Endothelial cell of umbilical vein (primary cell): ENCODE data around the gene ABCC1. TPM values are rescaled to one million over a fixed set of nuclear protein-coding genes. Genes with fewer than 3 reads are reported as not detected.

Source experiments
- BruUV-seq: library from RNA; stranded (reverse); fragments of 400-500 nt; replicated peaks from 2 replicates; lab custom pipeline; 2021; lab: Mats Ljungman, UMichigan
- CTCF ChIA-PET: fragments of 300-600, 350-600 bp; sonication (Branson Sonifier 250); formaldehyde crosslinking; loops from one replicate; lab custom pipeline; 2021; ENCODE audit warnings: antibody characterized with exemption, inconsistent platforms; lab: Charles Lee
- POLR2A ChIA-PET: fragments of 300-600, 350-600 bp; sonication (Branson Sonifier 250); formaldehyde crosslinking; loops from one replicate; lab custom pipeline; 2021; ENCODE audit warnings: antibody characterized with exemption, inconsistent platforms; lab: Charles Lee
- DNase-seq: peaks from one replicate; pipeline ENCODE4 v3.0.0-alpha.2; 2011; ENCODE audit warnings: low read depth, low spot score
- FAIRE-seq: peaks from 2 replicates; lab custom pipeline; 2011; peaks lifted over from hg19 to GRCh38; lab: Jason Lieb, UNC
- H2AFZ ChIP-seq: 2 replicates; pipeline ENCODE4 v1.6.0; 2012; ENCODE audit warnings: low read depth, low read length, control low read depth, inconsistent platforms
- H3K27ac ChIP-seq: 2 replicates; pipeline ENCODE4 v1.5.1; 2011; ENCODE audit warnings: low read depth, mild to moderate bottlenecking, control low read depth, low read length, moderate library complexity; ENCODE audit not compliant: insufficient read depth
- H3K27me3 ChIP-seq, 2 experiments: 2 replicates each; pipeline versions ENCODE4 v1.6.0 to v1.6.1; 2011; ENCODE audit warnings: low read length in 2 of 2, mixed read lengths in 1 of 2; ENCODE audit not compliant: control insufficient read depth in 2 of 2, insufficient read depth in 2 of 2
- H3K36me3 ChIP-seq, 2 experiments: 2 replicates in 1 of 2; 3 replicates in 1 of 2; pipeline ENCODE4 v1.5.1; 2011; ENCODE audit warnings: low read length in 2 of 2, mild to moderate bottlenecking in 1 of 2, moderate library complexity in 1 of 2; ENCODE audit not compliant: control insufficient read depth in 2 of 2, insufficient read depth in 2 of 2; ENCODE audit errors: extremely low read depth in 1 of 2
- H3K4me1 ChIP-seq: 3 replicates; pipeline ENCODE4 v1.5.1; 2011; ENCODE audit warnings: mild to moderate bottlenecking, low read length; ENCODE audit not compliant: control insufficient read depth, insufficient read depth; ENCODE audit errors: extremely low read depth
- H3K4me2 ChIP-seq: 2 replicates; pipeline ENCODE4 v1.6.1; 2011; ENCODE audit warnings: low read length, control low read depth, mixed read lengths; ENCODE audit not compliant: insufficient read depth
- H3K4me3 ChIP-seq, 3 experiments: fragments of 200-600 bp in 1 of 3; sonication (generic), shearing (Covaris generic) in 1 of 3; replicated peaks in 1 of 3; 2 replicates each; pipeline ENCODE4 v1.5.1; 2011 to 2016; ENCODE audit warnings: control low read depth in 3 of 3, low read length in 3 of 3, mild to moderate bottlenecking in 2 of 3, inconsistent platforms in 1 of 3, low read depth in 1 of 3, moderate library complexity in 1 of 3; ENCODE audit not compliant: insufficient read depth in 1 of 3
- H3K79me2 ChIP-seq: 2 replicates; pipeline ENCODE4 v1.6.0; 2012; ENCODE audit warnings: low read length, inconsistent platforms; ENCODE audit not compliant: control insufficient read depth, insufficient read depth
- H3K9ac ChIP-seq: replicated peaks from 2 replicates; pipeline ENCODE3; 2011; ENCODE audit warnings: low read length, control low read depth; ENCODE audit not compliant: insufficient read depth; ENCODE audit errors: extremely low read depth
- H3K9me1 ChIP-seq: replicated peaks from 3 replicates; pipeline ENCODE4 v1.6.0; 2011; ENCODE audit warnings: mild to moderate bottlenecking, low read length; ENCODE audit not compliant: control insufficient read depth, insufficient read depth; ENCODE audit errors: extremely low read depth
- H3K9me3 ChIP-seq: replicated peaks from 2 replicates; pipeline ENCODE4 v1.5.1; 2012; ENCODE audit warnings: low read length, inconsistent platforms; ENCODE audit not compliant: control insufficient read depth, insufficient read depth
- H4K20me1 ChIP-seq: replicated peaks from 2 replicates; pipeline ENCODE3; 2011; ENCODE audit warnings: mild to moderate bottlenecking, low read length; ENCODE audit not compliant: control insufficient read depth, insufficient read depth; ENCODE audit errors: extremely low read depth
- EZH2 ChIP-seq: IDR thresholded peaks from 2 replicates; pipeline ENCODE4 v1.6.1; 2012; ENCODE audit warnings: borderline replicate concordance, low read depth, mild to moderate bottlenecking, moderate library complexity, low read length, inconsistent platforms; ENCODE audit not compliant: severe bottlenecking
- FOS ChIP-seq: IDR thresholded peaks from 2 replicates; pipeline ENCODE4 v1.6.1; 2011; ENCODE audit warnings: mild to moderate bottlenecking, low read length, moderate library complexity, borderline replicate concordance; ENCODE audit not compliant: insufficient read depth
- GATA2 ChIP-seq: IDR thresholded peaks from 2 replicates; pipeline ENCODE4 v1.7.0; 2011; ENCODE audit warnings: low read depth, mild to moderate bottlenecking, moderate library complexity, mixed read lengths, low read length; ENCODE audit not compliant: insufficient read length, insufficient read depth
- JUN ChIP-seq: IDR thresholded peaks from 2 replicates; pipeline ENCODE4 v1.6.1; 2011; ENCODE audit warnings: borderline replicate concordance, low read depth; ENCODE audit not compliant: insufficient read length, insufficient read depth
- MYC ChIP-seq: IDR thresholded peaks from one replicate; pipeline ENCODE4 v1.6.1; 2011; ENCODE audit warnings: mild to moderate bottlenecking, low read depth, low read length
- POLR2A ChIP-seq: IDR thresholded peaks from 2 replicates; pipeline ENCODE4 v1.6.1; 2012; ENCODE audit warnings: low read depth, mild to moderate bottlenecking, control low read depth, low read length
- POLR2AphosphoS5 ChIP-seq: IDR thresholded peaks from 2 replicates; pipeline ENCODE4 v1.6.1; 2012; ENCODE audit warnings: low read depth, mild to moderate bottlenecking, control low read depth, low read length, moderate library complexity; ENCODE audit not compliant: insufficient read depth
- dilution Hi-C: fragments of 300-500 bp; cut with MboI; formaldehyde crosslinking; loops from one replicate; pipeline ENCODE4 v1.15.0; 2019; ENCODE audit warnings: low sequenced_read_pairs; ENCODE audit not compliant: extremely low pct_ligation_motif_present
- intact Hi-C: fragments of 100-400 bp; cut with micrococcal nuclease; formaldehyde crosslinking; loops from one replicate; pipeline ENCODE4 v1.10.0; 2022
- polyA plus RNA-seq, 4 experiments: library from polyadenylated mRNA; depleted of rRNA in 3 of 4; stranded (reverse) in 3 of 4; unstranded in 1 of 4; fragments of >200 nt; gene quantifications; 2 replicates each; pipeline versions ENCODE4 v1.2.1 to v1.2.3, GENCODE V29; 2011 to 2012; ENCODE audit warnings: missing spikeins in 1 of 4
- total RNA-seq: library from RNA; stranded (reverse); gene quantifications from 2 replicates; pipeline ENCODE4 v1.2.3, GENCODE V29; 2021
- TF ChIP-seq, protein P1 (sequence below), 2 donors: IDR thresholded peaks; 1 replicate in 1 of 2; 2 replicates in 1 of 2; pipeline ENCODE4 v1.5.1; 2011; ENCODE audit warnings: low read length in 2 of 2, mild to moderate bottlenecking in 2 of 2, moderate library complexity in 2 of 2, control low read depth in 1 of 2, inconsistent platforms in 1 of 2, low read depth in 1 of 2; ENCODE audit not compliant: insufficient read depth in 1 of 2; ENCODE audit errors: extremely low read depth in 1 of 2
- TF ChIP-seq, protein P2 (sequence below): IDR thresholded peaks from 2 replicates; pipeline ENCODE4 v1.6.1; 2011; ENCODE audit not compliant: insufficient read depth, insufficient read length

Gene ABCC1
- total and polyA plus RNA-seq, 2 donors (not counting 3 experiments of a cell fraction or from before 2014, with no cell fraction given), result 46.1 to 89.2 TPM

DNA sequence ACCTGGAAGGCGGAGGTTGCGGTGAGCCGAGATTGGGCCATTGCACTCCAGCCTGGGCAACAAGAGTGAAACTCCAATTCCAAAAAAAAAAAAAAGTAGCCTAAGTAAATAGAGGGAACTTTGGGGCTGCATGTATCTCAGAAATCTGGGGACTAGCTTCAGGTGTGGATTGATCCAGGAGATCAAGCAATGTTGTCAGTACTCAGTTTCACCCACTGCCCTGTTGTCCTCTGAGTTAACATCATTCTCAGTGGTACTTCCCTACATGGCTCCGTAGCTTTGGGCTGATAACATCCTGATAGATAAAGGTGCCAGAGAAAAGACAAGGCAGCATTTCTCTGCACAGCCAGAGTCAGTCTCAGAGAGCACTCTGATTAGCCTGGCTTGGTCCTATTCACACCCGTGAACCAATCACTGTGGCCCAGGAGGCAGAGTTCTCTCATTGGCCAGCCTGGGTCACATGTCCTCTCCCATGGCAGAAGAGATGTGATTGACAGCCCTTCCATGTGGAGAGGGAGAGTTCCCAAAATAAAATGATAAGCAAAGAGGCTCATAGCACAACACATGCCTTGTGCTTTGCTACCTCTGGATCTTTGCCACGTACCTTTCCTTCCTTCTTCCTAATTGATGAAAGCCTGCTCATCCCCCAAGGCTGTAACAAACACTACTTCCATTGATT lies 99.6 kb downstream of the ABCC1 start:
- dilution Hi-C loops, result no loop called here
- Histone ChIP-seq H3K4me1 (peaks cover 10% of the 10 kb centered on the region), H3K9me1 (no peaks in the 10 kb centered on the region), H3K4me3 (no peak overlapping the region), H2AFZ (no peak overlapping the region), H3K27ac (no peak overlapping the region), H3K79me2 (peaks cover 1% of the 10 kb centered on the region), H3K9me3 (no peaks in the 10 kb centered on the region), H4K20me1 (no peaks in the 10 kb centered on the region), H3K9ac (no peak overlapping the region), H3K36me3 (peaks cover 25 to 44% of the 10 kb centered on the region in 2 experiments), H3K4me2 (no peak overlapping the region), H3K27me3 (no peaks in the 10 kb centered on the region)
- TF ChIP-seq POLR2AphosphoS5 (no peak), EZH2 (no peak), MYC (no peak), JUN (no peak), POLR2A (no peak), GATA2 (no peak), FOS (no peak)
- TF ChIP-seq, protein P1, sequence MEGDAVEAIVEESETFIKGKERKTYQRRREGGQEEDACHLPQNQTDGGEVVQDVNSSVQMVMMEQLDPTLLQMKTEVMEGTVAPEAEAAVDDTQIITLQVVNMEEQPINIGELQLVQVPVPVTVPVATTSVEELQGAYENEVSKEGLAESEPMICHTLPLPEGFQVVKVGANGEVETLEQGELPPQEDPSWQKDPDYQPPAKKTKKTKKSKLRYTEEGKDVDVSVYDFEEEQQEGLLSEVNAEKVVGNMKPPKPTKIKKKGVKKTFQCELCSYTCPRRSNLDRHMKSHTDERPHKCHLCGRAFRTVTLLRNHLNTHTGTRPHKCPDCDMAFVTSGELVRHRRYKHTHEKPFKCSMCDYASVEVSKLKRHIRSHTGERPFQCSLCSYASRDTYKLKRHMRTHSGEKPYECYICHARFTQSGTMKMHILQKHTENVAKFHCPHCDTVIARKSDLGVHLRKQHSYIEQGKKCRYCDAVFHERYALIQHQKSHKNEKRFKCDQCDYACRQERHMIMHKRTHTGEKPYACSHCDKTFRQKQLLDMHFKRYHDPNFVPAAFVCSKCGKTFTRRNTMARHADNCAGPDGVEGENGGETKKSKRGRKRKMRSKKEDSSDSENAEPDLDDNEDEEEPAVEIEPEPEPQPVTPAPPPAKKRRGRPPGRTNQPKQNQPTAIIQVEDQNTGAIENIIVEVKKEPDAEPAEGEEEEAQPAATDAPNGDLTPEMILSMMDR (IDR thresholded peaks at IDR 0.05; ENCODE audit: extremely low read depth in 1 of 2, insufficient read depth in 1 of 2, low read depth in 1 of 2, low read length in 2 of 2), result no peak
- TF ChIP-seq, protein P2, sequence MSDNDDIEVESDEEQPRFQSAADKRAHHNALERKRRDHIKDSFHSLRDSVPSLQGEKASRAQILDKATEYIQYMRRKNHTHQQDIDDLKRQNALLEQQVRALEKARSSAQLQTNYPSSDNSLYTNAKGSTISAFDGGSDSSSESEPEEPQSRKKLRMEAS, result no peak
- DNase-seq (no peak), FAIRE-seq (peak; percentile 43)
- ChIA-PET CTCF (interaction anchor here (1.6 kb wide), 1 partner anchor 9 kb away, joined by 3 read pairs; no protein-coding TSS in a partner anchor), POLR2A (no interaction called here)
- no TSS peak for BruUV-seq
- intact Hi-C loops, result loop anchor here (5.0 kb wide), 1 partner anchor 73 kb away; no protein-coding TSS in a partner anchor
